ENCODE data around the gene TMEM117.

DNA sequence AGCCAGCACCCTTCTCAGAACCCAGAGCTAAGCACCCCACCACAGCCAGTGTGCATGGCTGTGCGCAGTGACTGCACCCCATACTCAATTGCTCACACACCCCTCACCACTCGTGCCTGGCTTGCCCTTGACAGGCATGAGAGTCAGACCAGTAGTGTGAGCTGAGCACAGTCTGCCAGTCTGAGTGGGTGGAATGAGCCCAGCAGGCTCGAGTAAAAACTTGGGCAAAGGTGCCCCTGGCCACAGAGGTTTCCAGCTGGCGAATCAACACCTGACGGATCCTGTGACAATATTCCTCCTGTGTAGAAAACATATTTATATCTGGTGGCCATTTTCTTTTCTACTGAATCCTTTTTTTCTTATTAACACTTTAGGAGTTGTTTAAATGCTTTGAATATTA lies 202.5 kb downstream of the TMEM117 start:
- TF ChIP-seq, protein P1, sequence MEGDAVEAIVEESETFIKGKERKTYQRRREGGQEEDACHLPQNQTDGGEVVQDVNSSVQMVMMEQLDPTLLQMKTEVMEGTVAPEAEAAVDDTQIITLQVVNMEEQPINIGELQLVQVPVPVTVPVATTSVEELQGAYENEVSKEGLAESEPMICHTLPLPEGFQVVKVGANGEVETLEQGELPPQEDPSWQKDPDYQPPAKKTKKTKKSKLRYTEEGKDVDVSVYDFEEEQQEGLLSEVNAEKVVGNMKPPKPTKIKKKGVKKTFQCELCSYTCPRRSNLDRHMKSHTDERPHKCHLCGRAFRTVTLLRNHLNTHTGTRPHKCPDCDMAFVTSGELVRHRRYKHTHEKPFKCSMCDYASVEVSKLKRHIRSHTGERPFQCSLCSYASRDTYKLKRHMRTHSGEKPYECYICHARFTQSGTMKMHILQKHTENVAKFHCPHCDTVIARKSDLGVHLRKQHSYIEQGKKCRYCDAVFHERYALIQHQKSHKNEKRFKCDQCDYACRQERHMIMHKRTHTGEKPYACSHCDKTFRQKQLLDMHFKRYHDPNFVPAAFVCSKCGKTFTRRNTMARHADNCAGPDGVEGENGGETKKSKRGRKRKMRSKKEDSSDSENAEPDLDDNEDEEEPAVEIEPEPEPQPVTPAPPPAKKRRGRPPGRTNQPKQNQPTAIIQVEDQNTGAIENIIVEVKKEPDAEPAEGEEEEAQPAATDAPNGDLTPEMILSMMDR (IDR thresholded peaks at IDR 0.05; ENCODE audit: low read depth, low read length), result no peak
- no peak for TF ChIP-seq MYC (IDR thresholded peaks at IDR 0.05; ENCODE audit: low read depth, low read length)
- TF ChIP-seq POLR2A (IDR thresholded peaks at IDR 0.05; ENCODE audit: extremely low read depth, insufficient read length), result no peak

Data from NB4 (cell line).